T follicular helper cell (primary cell): ENCODE results near the gene CLEC17A.
"Not testable (repeated sequence)": the region's sequence is repeated elsewhere in the genome, so short reads cannot be mapped to it uniquely, and the experiment has no call there.

ENCODE experiments used
- DNase-seq: peaks from one replicate; pipeline ENCODE4 v3.0.0-alpha.2; 2020; ENCODE audit warnings: low read depth

CLEC17A gene

GRCh38 chr19:14580623-14581237, 2.2 kb upstream of the CLEC17A start:
- no peak for DNase-seq

DNA sequence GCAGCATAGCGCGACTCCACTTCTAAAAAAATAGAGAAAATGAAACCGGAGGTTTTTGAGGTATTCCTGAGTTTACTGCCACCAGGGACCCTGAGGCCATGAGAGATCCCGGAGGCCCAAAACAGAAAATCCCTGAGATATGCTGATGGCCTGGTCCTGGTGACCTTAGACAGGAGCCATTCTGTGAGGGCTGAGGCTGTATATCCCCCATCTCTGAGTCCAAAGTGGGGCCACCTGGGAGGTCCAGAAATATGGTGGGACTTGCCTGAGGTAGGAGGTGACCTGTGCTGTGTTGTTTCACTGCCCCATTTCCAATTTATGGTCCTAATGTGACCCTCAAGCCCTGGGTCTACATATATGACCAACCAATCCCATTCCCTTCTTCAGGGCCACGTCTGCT, 1.5 kb downstream of the CLEC17A start:
- not testable (repeated sequence) for DNase-seq

GRCh38 chr19:14585187-14585586, 2.3 kb downstream of the CLEC17A start:
- not testable (repeated sequence) for DNase-seq

DNA sequence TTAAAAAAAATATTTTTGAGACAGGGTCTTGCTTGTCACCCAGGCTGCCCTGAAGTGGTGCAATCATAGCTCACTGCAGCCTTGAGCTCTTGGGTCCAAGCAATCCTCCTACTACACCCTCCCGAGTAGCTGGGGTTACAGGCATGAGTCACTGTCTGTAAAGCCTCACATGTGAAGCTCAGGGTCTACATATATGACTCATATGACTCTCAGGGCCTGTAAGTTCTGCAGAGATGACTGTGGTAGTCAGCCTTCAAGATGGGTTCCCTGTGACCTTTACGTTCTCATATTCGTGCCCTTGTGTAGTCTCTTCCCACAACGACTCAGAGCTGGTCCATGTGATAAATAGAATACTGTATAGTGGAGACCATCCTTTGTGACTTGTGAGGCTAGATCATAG, 6.5 kb downstream of the CLEC17A start:
- DNase-seq = not testable (repeated sequence)

- DNase-seq = no peak
These were observed 12.7 kb downstream of the CLEC17A start for GRCh38 chr19:14595558-14595957.

- DNase-seq = no peak
These were observed 16.8 kb downstream of the CLEC17A start for GRCh38 chr19:14599548-14600147.

- DNase-seq = no peak
These were observed 21.1 kb downstream of the CLEC17A start for GRCh38 chr19:14603990-14604387.

GRCh38 chr19:14606627-14607026, 23.7 kb downstream of the CLEC17A start:
- DNase-seq = no peak

DNA sequence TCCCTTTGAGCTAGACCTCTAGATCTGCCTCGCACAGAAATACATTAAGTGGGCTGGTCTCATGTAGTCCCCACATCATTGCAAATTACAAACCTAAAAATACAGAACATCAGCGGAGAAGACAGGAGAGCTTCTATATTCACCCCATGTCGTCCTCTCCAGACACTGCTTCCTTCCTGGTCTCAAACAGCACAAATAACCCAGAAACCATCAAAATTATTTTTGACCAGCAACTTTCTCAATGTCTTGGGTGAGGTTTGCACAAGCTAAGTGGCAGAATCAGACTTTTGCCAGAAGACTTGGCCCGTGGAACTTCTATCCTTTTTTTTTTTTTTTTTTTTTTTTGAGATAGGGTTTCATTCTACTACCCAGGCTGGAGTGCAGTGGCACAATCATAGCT, 28.2 kb downstream of the CLEC17A start:
- no peak for DNase-seq

- DNase-seq = not testable (repeated sequence)
These were observed 29.4 kb downstream of the CLEC17A start for GRCh38 chr19:14612242-14612641.

DNA sequence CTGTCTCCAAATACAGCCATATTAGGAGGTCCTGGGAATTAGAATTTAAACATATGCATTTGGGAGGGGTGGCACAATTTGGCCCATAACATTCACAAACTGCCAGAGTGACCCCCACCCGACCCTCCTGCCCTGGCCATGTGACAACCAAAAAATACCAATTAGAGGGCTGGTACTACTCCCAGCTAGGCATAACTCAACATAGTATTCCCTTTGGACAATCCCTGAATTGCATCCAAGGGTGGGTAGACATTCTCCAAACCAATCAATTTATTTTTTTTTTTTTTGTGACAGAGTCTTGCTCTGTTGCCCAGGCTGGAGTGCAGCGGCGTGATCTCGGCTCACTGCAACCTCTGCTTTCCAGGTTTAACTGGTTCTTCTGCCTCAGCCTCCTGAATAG, 29.8 kb downstream of the CLEC17A start:
- no peak for DNase-seq

DNA sequence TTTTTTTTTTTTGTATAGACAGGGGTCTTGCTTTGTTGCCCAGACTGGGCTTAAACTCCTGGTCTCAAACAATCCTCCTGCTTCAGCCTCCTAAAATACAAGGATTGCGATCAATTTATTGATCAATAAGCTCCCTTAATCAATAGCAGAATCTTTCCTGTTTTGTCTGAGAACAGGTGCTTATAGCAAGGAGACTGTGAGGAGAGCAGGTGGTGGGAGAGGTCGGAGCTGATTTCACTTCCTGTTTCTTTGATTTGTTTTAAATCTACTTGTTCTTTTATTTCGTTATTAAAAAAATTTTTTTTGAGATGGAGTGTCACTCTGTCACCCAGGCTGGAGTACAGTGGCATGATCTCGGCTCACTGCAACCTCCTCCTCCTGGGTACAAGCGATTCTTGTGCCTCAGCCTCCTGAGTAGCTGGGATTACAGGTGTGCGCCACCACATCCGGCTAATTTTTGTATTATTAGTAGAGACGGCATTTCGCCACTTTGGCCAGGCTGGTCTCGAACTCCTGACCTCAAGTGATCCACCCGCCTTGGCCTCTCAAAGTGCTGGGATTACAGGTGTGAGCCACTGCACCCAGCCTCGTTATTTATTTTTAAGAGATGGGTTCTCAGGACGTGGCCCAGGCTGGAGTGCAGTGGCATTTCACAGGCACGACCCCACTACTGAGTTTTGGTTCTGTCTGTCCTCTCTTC, 30.7 kb downstream of the CLEC17A start:
- DNase-seq = not testable (repeated sequence)

- DNase-seq = no peak
These were observed 31.2 kb downstream of the CLEC17A start for GRCh38 chr19:14614099-14614412.

DNA sequence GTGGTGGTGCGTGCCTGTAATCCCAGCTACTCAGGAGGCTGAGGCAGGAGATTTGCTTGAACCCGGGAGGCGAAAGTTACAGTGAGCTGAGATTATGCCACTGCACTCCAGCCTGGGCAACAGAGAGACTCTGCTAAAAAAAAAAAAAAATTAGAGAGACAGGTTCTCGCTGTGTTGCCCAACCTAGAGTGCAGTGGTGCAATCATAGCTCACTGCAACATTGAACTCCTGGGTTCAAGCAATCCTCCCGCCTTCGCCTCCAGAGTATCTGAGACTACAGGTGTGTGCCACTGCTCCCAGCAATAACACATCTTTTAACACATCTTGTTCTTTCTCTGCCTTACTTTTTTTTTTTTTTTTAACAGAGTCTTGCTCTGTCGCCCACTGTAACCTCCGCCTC, 32.7 kb downstream of the CLEC17A start:
- DNase-seq = no peak

DNA sequence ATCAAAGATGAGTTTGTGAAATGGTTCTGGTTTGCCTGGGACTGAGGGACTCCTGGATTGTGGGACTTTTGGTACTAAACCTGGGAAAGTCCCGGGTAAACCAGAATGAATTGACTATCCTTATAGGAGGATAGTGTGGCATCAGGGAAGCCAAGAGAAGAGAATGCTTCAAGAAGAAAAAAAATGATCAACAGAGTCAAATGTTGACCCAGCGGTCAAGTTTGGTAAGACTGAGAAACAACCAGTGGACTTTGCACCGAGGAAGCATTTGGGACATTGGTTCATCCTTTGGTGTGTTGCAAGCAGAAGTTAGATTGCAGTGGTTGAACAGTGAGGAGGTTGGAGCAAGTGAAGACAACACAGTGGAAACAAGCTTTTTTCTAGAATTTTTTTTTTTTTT, 33.5 kb downstream of the CLEC17A start:
- no peak for DNase-seq

- DNase-seq = no peak
These were observed 36.5 kb downstream of the CLEC17A start for GRCh38 chr19:14619404-14619803.

DNA sequence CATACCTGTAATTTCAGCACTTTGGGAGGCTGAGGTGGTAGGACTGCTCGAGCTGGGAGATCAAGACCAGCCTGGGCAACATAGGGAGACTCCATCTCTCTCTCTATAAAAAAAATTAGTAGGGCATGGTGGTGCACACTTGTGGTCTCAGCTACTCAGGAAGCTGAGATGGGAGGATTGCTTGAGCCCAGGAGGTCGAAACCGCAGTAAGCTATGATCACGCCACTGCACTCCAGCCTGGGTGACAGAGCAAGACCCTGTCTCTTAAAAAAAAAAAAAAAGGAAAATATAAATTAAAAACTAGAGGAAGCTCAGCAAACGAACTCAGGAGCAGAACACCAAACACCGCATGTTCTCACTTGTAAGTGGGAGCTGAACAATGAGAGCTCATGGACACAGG, 41.6 kb downstream of the CLEC17A start:
- not testable (repeated sequence) for DNase-seq

GRCh38 chr19:14629557-14629956, 46.7 kb downstream of the CLEC17A start:
- DNase-seq = no peak

- DNase-seq = no peak
These were observed 49.4 kb downstream of the CLEC17A start for GRCh38 chr19:14632286-14632685.

DNA sequence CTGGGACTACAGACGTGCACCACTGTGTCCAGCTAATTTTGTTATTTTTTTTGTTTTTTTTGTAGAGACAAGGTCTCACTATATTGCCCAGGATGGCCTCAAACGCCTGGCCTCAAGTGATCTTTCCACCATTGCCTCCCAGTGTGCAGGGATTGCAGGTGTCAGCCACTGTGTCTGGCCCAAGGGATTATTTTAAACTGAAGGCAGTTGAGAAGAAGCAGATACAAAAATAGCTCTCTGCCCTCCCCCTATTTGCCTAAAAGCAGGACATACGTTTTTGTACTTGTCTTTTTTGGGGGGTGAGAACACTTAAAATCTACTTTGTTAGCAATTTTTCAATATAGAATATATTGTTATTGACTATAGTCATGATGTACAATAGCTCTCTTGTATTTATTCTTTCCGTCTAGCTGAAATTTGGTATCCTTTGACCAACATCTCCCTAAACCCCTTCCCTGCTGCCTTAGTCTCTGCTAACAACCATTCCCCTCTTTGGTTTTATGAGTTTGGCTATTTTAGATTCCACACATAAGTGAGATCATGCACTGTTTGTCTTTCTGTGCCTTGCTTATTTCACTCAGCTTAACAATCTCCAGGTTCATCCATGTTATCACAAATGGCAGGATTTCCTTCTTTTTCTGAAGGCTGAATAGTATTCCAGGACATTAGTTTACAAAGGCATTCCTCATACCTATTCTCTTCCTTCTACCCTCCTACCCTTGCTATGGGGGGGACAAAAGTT, 56.8 kb downstream of the CLEC17A start:
- no peak for DNase-seq

GRCh38 chr19:14648506-14648905, 65.6 kb downstream of the CLEC17A start:
- DNase-seq = no peak

DNA sequence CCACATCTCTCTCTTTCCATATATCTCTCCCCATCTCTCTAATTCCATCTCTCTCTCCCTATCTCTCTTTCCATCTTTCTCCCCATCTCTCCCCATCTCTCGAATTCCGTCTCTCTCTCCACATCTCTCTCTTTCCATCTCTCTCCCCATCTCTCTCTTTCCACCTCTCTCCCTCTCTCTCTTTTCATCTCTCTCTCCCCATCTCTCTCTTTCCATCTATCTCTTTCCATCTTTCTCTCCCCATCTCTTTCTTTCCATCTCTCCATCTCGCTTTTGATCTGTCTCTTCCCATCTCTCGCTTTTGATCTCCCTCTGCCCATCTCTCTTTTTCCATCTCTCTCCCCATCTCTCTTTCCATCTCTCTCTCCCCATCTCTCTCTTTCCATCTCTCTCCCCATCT, 66.1 kb downstream of the CLEC17A start:
- no peak for DNase-seq

- DNase-seq = no peak
These were observed 67.3 kb downstream of the CLEC17A start for GRCh38 chr19:14650161-14650560.
